Upper lobe of right lung (tissue), 1 donor: Measurements from ENCODE around the gene IKBKG. TPM values are rescaled to one million over a fixed set of nuclear protein-coding genes. Genes with fewer than 3 reads are reported as not detected.

Source experiments
- ATAC-seq: fragments of 200-7000 bp; cut with Tn5 transposase; one replicate; pipeline ENCODE4 v1.9.1; 2020; ENCODE audit warnings: mild to moderate bottlenecking, moderate library complexity
- DNase-seq: peaks from one replicate; pipeline ENCODE4 v3.0.0-alpha.2; 2020
- H3K27ac ChIP-seq: fragments of 200-600 bp; one replicate; pipeline ENCODE4 v1.8.0; 2022
- H3K27me3 ChIP-seq: fragments of 200-600 bp; one replicate; pipeline ENCODE4 v1.8.0; 2022; ENCODE audit warnings: mild to moderate bottlenecking
- H3K36me3 ChIP-seq: fragments of 200-600 bp; one replicate; pipeline ENCODE4 v1.8.0; 2022
- H3K4me1 ChIP-seq: fragments of 200-600 bp; one replicate; pipeline ENCODE4 v1.8.0; 2022
- H3K4me3 ChIP-seq: fragments of 200-600 bp; one replicate; pipeline ENCODE4 v1.8.0; 2022; ENCODE audit warnings: mild to moderate bottlenecking
- H3K9me3 ChIP-seq: fragments of 200-600 bp; one replicate; pipeline ENCODE4 v1.8.0; 2022
- intact Hi-C: fragments of 100-400 bp; cut with DNase I; formaldehyde crosslinking; loops from one replicate; pipeline ENCODE4 v1.11.0; 2022
- total RNA-seq: library from RNA; stranded (reverse); fragmentation: NEBNext Ultra II Directional; extraction: Animal tissue kit (Norgen Biotek cat#: 25700); gene quantifications from one replicate; pipeline ENCODE4 v1.2.1, GENCODE V29; 2021
- TF ChIP-seq, protein P1 (sequence below): fragments of 200-600 bp; IDR thresholded peaks from one replicate; pipeline ENCODE4 v1.8.0; 2022; ENCODE audit warnings: antibody characterized with exemption
- donor health status: DM: no; HTN: yes; CAD: no; lungs with severe emphysema.

The IKBKG gene
- total RNA-seq, 1 donor from 2014 or later, result 33.4 TPM

DNA sequence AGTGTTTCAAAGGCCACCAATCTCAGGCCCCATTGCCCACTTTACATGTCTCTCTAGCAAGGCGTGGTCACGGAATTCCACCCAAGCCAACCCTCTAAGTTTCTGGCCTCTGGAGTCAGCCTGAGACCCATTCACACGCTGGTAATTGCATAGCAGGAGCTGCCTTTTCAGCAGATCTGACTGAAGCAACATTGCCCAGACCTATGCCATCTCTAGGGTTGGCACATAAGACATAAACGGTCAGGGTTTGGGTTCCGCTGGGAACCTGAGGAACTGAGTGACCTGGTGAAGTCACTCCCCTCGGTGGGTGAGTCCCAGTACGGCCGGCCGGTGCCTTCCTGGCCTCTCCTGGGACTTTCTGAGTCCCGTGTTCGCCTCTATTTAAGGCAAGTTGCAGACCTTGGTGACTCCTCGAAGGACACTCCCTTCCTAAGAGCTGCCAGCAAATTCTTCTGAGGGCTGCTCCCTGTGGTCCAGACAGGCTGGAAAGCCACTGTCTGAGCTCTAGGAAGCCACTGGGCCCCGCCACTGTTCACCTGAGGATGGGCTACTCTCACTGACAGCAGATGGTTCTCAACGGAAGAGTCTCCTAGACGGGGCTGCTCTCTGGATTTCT is 53.4 kb downstream of the IKBKG start:
- TF ChIP-seq, protein P1, sequence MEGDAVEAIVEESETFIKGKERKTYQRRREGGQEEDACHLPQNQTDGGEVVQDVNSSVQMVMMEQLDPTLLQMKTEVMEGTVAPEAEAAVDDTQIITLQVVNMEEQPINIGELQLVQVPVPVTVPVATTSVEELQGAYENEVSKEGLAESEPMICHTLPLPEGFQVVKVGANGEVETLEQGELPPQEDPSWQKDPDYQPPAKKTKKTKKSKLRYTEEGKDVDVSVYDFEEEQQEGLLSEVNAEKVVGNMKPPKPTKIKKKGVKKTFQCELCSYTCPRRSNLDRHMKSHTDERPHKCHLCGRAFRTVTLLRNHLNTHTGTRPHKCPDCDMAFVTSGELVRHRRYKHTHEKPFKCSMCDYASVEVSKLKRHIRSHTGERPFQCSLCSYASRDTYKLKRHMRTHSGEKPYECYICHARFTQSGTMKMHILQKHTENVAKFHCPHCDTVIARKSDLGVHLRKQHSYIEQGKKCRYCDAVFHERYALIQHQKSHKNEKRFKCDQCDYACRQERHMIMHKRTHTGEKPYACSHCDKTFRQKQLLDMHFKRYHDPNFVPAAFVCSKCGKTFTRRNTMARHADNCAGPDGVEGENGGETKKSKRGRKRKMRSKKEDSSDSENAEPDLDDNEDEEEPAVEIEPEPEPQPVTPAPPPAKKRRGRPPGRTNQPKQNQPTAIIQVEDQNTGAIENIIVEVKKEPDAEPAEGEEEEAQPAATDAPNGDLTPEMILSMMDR, result no peak
- Histone ChIP-seq H3K27ac (no peak overlapping the region), H3K4me3 (no peak overlapping the region), H3K9me3 (no peaks in the 10 kb centered on the region), H3K4me1 (no peaks in the 10 kb centered on the region), H3K27me3 (no peaks in the 10 kb centered on the region), H3K36me3 (no peaks in the 10 kb centered on the region)
- intact Hi-C loops, result no loop called here
- peak; percentile 32 for ATAC-seq
- no peak for DNase-seq

DNA sequence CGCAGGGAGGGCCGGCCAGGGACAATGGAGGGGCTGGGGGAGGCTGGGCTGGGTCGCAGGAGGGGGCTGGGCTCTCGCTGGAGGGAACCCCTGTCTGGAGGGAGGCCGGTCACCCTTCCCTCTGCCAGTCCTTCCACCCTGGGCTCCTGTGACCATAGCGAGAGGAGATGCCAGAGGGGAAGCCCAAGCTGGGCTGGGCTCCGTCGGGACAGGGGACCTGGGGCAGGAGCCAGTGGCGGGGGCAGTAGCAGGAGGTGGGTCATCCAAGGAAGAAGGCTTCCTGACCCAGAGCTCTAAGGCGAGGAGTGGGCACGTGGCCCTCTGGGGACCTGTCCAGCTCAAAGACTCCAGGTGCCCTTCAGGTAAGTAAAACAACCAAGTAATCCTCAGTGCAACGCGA is 54.8 kb downstream of the IKBKG start:
- TF ChIP-seq, protein P1, result no peak
- Histone ChIP-seq H3K4me3 (no peak overlapping the region), H3K27ac (no peak overlapping the region), H3K36me3 (no peaks in the 10 kb centered on the region), H3K9me3 (no peaks in the 10 kb centered on the region), H3K27me3 (no peaks in the 10 kb centered on the region), H3K4me1 (no peaks in the 10 kb centered on the region)
- no peak for DNase-seq
- intact Hi-C loops, result no loop called here
- ATAC-seq, result no peak

DNA sequence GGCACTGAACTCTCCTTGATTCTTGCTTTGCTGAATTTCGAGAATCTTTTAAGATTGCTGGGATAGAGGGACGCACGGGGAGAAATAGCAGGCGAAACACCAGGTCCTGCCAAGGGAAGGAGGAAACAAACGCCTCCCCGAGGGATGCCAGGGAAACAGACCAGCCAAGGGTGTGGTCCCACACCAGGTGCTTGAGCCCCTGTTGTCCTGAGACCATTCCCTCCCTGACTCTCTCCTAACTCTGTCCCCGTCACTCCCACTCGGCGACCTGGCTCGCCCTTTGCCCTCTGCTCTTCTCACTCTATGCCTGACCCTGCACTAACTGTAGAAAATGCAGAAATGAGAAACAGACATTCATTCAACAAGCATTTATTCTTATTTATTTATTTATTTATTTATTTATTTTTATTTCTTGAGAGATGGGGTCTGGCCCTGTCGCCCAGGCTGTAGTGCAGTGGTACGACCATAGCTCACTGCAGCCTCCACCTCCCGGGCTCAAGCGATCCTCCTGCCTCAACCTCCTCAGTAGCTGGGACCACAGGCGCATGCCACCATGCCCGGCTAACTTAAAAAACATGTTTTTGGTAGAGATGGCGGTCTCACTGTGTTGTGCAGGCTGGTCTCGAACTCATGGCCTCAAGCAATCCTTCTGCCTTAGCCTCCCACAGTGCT is 55.5 kb downstream of the IKBKG start:
- H3K9me3 ChIP-seq, result no peaks in the 10 kb centered on the region
- no peak overlapping the region for H3K4me3 ChIP-seq
- TF ChIP-seq, protein P1, result no peak
- ATAC-seq (no peak), DNase-seq (no peak)
- intact Hi-C loops, result no loop called here
- no peaks in the 10 kb centered on the region for H3K36me3 ChIP-seq
- H3K4me1 ChIP-seq, result no peaks in the 10 kb centered on the region
- no peak overlapping the region for H3K27ac ChIP-seq
- H3K27me3 ChIP-seq, result no peaks in the 10 kb centered on the region

DNA sequence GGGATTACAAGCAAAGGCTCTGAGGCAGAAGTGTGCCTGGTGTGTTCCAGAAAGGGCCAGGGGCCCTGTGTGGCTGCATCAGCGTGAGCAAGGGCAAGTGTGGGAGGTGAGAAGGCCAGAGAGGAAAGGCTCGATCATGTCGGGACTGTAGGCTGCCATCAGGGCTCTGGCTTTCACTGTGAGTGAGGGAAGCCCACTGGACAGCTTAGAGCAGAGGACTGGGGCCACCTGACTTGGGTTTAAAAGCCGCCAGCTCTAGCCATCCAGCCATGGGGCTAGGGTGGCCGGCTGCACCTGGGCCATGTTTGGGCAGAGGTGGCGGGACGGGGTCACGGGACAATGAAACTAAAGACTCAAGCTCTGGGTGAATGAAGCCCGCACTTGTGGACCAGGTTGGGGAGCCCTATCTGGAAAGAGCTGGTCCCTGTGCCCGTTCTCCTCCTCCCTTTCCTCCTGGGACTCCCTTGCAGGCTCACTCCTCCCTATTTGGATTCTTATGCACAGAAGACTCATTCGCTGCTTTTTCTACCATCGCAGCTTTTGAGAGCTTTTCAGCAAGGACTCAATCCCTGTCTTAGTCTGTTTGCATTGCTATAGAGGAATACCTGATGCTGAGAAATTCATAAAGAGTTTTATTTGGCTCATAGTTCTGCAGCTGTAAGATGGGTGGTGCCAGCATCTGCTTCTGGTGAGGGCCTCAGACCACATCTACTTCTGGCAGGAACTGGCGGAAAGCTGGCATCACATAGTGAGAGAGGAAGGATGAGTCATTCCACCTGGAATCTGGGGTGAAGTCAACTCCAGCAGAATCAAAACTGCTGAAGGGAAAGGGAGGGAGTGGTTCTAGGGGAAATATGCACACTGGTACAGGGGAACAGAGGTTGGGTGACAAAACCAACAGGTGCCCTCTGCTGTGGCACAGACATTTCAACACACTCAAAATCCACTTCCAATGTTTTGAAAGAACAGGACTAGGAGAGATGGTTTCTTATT is 56.3 kb downstream of the IKBKG start:
- TF ChIP-seq, protein P1, result no peak
- Histone ChIP-seq H3K27me3 (no peaks in the 10 kb centered on the region), H3K4me1 (no peaks in the 10 kb centered on the region), H3K36me3 (no peaks in the 10 kb centered on the region), H3K4me3 (no peak overlapping the region), H3K27ac (no peak overlapping the region), H3K9me3 (no peaks in the 10 kb centered on the region)
- DNase-seq (no peak), ATAC-seq (peak; percentile 83)
- intact Hi-C loops, result no loop called here

DNA sequence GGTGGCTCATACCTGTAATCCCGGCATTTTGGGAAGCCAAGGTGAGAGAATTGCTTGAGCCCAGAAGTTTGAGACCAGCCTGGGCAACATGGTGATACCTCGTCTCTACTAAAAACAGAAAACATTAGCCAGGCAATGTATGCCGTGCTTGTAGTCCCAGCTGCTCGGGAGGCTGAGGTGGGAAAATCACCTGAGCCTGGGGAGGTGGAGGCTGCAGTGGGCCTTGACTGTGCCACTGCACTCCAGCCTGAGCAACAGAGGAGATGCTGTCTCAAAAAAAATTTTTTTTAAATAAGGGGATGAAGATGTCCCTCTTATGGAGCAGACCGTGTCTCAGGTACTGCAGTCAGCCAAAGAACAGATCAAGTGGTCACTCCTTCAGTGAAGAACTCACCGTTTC is 58.1 kb downstream of the IKBKG start:
- TF ChIP-seq, protein P1, result no peak
- ATAC-seq, result no peak
- DNase-seq, result no peak

More for the DNA sequence above, 58.1 kb downstream of the IKBKG start:
- Histone ChIP-seq H3K27ac (no peak overlapping the region), H3K4me1 (no peaks in the 10 kb centered on the region), H3K36me3 (no peaks in the 10 kb centered on the region), H3K4me3 (no peak overlapping the region), H3K9me3 (no peaks in the 10 kb centered on the region), H3K27me3 (no peaks in the 10 kb centered on the region)
- intact Hi-C loops, result no loop called here
